LNCaP clone FGC (cell line): ENCODE data around the gene SATL1.
"Not testable (repeated sequence)": the region's sequence is repeated elsewhere in the genome, so short reads cannot be mapped to it uniquely, and the experiment has no call there.

ENCODE experiments used
- DNase-seq: peaks from one replicate; pipeline ENCODE4 v3.0.0-alpha.2; 2011; ENCODE audit warnings: low read depth
- H3K4me3 ChIP-seq: 2 replicates; pipeline ENCODE4 v1.5.1; 2011; ENCODE audit warnings: mild to moderate bottlenecking, low read depth, low read length, control low read depth
- TF ChIP-seq, protein P1 (sequence below): IDR thresholded peaks from 2 replicates; pipeline ENCODE4 v1.5.1; 2012; ENCODE audit warnings: mild to moderate bottlenecking; ENCODE audit not compliant: control insufficient read depth, insufficient read depth; ENCODE audit errors: extremely low read depth

SATL1 gene

DNA sequence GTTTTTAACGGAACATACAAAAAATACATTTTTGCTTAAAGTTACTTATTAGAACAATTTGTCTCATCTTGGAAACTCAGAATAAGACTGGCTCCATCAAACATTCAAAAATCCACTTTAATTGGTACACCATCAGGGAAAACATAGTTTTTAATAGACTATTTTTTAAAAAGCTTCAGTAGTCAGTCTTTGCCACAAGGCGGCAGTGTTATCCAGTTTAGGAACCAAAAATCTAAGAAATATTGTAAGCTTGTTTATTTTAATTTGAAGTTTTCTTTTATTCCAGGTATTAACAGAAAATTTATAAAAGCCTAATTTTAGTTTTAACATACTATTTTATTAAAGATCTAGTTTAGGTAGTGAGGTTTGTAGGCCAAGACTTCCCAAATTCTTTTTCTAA, 132.2 kb downstream of the SATL1 start:
- TF ChIP-seq, protein P1, sequence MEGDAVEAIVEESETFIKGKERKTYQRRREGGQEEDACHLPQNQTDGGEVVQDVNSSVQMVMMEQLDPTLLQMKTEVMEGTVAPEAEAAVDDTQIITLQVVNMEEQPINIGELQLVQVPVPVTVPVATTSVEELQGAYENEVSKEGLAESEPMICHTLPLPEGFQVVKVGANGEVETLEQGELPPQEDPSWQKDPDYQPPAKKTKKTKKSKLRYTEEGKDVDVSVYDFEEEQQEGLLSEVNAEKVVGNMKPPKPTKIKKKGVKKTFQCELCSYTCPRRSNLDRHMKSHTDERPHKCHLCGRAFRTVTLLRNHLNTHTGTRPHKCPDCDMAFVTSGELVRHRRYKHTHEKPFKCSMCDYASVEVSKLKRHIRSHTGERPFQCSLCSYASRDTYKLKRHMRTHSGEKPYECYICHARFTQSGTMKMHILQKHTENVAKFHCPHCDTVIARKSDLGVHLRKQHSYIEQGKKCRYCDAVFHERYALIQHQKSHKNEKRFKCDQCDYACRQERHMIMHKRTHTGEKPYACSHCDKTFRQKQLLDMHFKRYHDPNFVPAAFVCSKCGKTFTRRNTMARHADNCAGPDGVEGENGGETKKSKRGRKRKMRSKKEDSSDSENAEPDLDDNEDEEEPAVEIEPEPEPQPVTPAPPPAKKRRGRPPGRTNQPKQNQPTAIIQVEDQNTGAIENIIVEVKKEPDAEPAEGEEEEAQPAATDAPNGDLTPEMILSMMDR, result peak; percentile 44
- no peak overlapping the region for H3K4me3 ChIP-seq
- no peak for DNase-seq

DNA sequence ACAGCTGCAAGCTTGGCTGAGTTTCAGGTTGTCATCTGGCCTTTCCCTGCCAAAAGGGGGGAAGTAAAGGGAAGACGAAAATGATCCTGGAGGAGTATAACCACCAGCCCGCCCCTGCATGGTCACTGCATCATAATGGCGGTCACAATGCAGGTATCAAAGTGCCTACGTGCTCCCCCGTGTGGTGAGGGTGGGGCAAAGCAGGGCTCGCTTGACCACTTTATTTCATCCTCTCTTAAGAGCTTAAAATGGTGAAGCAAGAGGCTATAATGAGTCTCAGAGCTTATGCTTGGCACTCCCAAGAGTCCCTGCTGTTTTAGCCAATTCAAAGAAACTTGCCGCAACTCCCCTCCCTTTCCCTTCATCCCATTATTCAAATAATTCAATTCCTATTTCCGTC, 134.3 kb downstream of the SATL1 start:
- DNase-seq, result no peak
- H3K4me3 ChIP-seq, result no peak overlapping the region
- TF ChIP-seq, protein P1, result peak; percentile 68

DNA sequence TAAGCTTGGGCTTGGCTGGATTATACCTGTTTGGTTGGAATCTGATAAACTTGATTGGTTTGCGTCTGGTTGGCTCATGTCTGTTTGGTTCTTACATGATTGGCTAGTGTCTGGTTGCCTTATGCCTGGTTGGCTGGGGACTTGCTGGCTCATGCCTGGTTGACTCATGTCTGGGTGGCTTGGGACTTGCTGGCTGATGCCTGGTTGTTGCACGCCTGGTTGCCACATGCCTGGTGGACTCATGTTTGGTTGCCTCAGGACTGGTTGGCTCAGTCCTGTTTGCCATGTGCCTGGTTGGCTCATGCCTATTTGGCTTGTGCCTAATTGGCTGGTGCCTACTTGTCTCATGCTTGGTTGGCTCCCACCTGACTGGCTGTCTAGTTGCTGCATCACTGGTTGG, 135.4 kb downstream of the SATL1 start:
- no peak overlapping the region for H3K4me3 ChIP-seq

DNA sequence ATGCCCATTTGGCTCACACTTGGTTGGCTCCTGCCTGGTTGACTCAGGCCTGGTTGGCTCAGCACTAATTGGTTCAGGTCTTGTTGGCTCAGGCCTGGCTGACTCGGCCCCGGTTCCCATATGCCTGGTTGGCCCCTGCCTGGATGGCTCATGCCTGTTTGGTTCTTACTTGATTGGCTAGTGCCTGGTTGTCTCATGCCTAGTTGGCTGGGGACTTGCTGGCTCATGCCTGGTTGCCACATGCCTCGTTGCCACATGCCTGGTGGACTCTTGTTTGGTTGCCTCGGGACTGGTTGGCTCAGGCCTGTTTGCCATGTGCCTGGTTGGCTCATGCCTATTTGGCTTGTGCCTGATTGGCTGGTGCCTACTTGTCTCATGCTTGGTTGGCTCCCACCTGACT, 136.2 kb downstream of the SATL1 start:
- DNase-seq, result no peak
- no peak overlapping the region for H3K4me3 ChIP-seq
- TF ChIP-seq, protein P1, result no peak

More for the DNA sequence above, 135.4 kb downstream of the SATL1 start:
- TF ChIP-seq, protein P1, result no peak
- DNase-seq, result no peak

DNA sequence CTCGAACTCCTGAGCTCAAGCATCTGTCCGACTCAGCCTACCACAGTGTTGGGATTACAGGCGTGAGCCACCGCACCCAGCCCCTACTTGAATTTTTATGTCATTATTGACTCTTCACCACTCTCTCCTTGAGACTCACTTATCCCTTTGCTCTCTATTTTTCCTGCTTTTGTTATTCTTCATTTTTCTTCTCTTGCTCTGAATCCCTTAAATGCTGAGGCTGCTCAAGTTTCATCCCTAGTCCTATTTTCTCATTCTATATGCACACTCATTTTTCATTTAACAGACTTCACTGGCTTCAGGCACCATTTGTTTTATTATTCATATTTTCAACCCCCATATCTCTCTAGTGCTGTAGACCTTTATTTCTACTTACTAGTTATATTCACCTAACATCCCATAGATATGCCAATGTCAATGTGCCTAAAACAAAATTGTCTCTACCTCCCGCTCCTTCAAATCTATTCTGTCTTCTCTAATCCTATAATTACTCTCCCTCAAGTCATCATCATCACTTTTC, 154.2 kb downstream of the SATL1 start:
- H3K4me3 ChIP-seq, result no peak overlapping the region
- no peak for DNase-seq
- TF ChIP-seq, protein P1, result no peak

DNA sequence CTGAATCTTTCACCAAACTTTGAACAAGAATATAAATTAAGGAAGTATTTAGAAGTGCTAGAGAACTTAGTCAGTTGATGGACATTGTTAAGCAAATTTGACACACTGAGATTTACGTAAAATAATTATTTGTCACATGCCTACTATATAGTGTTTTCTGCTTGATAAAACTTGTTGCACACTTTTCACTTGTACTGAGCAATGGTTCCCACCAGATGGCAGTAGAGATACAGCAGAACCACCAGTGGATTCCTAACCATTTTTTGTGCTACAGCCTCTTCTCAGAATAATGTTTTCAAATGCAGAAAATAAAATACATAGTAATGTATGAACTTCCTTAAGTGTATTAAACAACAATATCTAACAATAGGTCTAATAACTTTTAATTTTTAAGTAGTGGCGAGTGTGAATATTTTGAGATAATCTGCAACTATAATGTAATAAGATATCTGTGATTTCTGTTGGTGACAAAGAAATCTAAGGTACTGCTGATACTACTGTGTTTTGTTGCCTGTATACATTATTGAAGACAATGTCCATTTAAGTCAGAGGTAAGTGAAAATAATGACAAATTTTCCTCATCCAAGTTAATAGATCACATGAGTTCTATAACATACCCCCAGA, 158.7 kb downstream of the SATL1 start:
- TF ChIP-seq, protein P1, result peak; percentile 64
- DNase-seq, result no peak
- H3K4me3 ChIP-seq, result no peak overlapping the region

DNA sequence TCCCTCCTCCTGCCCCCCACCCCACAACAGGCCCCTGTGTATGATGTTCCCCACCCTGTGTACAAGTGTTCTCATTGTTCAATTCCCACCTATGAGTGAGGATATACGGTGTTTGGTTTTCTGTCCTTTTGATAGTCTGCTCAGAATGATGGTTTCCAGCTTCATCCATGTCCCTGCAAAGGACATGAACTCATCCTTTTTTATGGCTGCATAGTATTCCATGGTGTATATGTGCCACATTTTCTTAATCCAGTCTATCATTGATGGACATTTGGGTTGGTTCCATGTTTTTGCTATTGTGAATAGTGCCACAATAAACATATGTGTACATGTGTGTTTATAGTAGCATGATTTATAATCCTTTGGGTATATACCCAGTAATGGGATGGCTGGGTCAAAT, 166.3 kb downstream of the SATL1 start:
- DNase-seq, H3K4me3 ChIP-seq: not testable (repeated sequence)
